OCI-LY1 (cell line): ENCODE measurements around the gene CPVL.

ENCODE experiments used
- EZH2 ChIP-seq: fragments of 200-600 bp; sonication (generic), shearing (Covaris generic); IDR thresholded peaks from 2 replicates; pipeline ENCODE4 v1.8.0; 2017; ENCODE audit warnings: borderline replicate concordance, mixed run types, mild to moderate bottlenecking, antibody characterized with exemption, low read length, moderate library complexity, mixed read lengths
- TF ChIP-seq, protein P1 (sequence below): fragments of 200-600 bp; sonication (generic), shearing (Covaris generic); IDR thresholded peaks from 2 replicates; pipeline ENCODE4 v1.5.1; 2017; ENCODE audit warnings: mild to moderate bottlenecking, antibody characterized with exemption, low read length, moderate library complexity, mixed read lengths

DNA sequence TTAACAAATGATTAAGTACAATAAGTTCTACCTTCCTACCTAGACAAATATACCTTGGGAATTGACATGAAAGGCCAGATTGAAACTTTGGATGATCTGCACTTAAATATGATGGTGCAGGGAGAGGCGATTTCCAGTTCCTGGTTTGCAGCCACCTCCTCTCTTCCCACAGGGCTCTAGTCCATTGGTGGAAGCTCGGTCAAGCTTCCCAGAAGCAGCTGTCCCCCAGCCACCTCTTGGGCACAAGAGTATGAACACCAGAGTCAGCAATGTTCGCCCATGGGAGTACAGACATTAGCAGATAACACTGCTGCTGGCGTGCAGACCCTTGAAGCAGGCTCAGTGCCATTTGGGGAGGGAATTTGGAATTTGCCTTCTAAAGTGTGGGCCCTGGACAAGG, 1.5 kb upstream of the CPVL start:
- TF ChIP-seq, protein P1, sequence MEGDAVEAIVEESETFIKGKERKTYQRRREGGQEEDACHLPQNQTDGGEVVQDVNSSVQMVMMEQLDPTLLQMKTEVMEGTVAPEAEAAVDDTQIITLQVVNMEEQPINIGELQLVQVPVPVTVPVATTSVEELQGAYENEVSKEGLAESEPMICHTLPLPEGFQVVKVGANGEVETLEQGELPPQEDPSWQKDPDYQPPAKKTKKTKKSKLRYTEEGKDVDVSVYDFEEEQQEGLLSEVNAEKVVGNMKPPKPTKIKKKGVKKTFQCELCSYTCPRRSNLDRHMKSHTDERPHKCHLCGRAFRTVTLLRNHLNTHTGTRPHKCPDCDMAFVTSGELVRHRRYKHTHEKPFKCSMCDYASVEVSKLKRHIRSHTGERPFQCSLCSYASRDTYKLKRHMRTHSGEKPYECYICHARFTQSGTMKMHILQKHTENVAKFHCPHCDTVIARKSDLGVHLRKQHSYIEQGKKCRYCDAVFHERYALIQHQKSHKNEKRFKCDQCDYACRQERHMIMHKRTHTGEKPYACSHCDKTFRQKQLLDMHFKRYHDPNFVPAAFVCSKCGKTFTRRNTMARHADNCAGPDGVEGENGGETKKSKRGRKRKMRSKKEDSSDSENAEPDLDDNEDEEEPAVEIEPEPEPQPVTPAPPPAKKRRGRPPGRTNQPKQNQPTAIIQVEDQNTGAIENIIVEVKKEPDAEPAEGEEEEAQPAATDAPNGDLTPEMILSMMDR = no peak
- no peak for TF ChIP-seq EZH2
